Ishikawa (cell line): ENCODE results near the gene UBAC2.

Experiments
- CEBPB ChIP-seq: IDR thresholded peaks from 2 replicates; pipeline ENCODE4 v1.6.1; 2012
- CREB1 ChIP-seq: IDR thresholded peaks from 2 replicates; pipeline ENCODE4 v1.6.1; 2012; ENCODE audit warnings: low read depth
- EGR1 ChIP-seq: IDR thresholded peaks from 2 replicates; pipeline ENCODE4 v1.6.1; 2012
- EP300 ChIP-seq: IDR thresholded peaks from 2 replicates; pipeline ENCODE4 v1.6.1; 2012; ENCODE audit warnings: borderline replicate concordance
- FOXM1 ChIP-seq: IDR thresholded peaks from 2 replicates; pipeline ENCODE4 v1.6.1; 2012; ENCODE audit warnings: low read depth, borderline replicate concordance
- NFIC ChIP-seq: IDR thresholded peaks from 2 replicates; pipeline ENCODE4 v1.6.1; 2012
- RAD21 ChIP-seq: IDR thresholded peaks from 2 replicates; pipeline ENCODE4 v1.6.1; 2012; ENCODE audit warnings: low read depth
- TAF1 ChIP-seq: IDR thresholded peaks from 2 replicates; pipeline ENCODE4 v1.6.1; 2012; ENCODE audit warnings: low read depth, mild to moderate bottlenecking
- TCF12 ChIP-seq: IDR thresholded peaks from 2 replicates; pipeline ENCODE4 v1.6.1; 2012; ENCODE audit warnings: low read depth
- TEAD4 ChIP-seq: IDR thresholded peaks from 2 replicates; pipeline ENCODE4 v1.6.1; 2012
- YY1 ChIP-seq: IDR thresholded peaks from 2 replicates; pipeline ENCODE4 v1.6.1; 2012; ENCODE audit warnings: low read depth
- ZBTB7A ChIP-seq: IDR thresholded peaks from 2 replicates; pipeline ENCODE4 v1.6.1; 2012; ENCODE audit warnings: low read depth
- TF ChIP-seq, protein P1 (sequence below): IDR thresholded peaks from 2 replicates; pipeline ENCODE4 v1.6.1; 2012; ENCODE audit warnings: low read depth, mild to moderate bottlenecking
- TF ChIP-seq, protein P2 (sequence below): IDR thresholded peaks from 2 replicates; pipeline ENCODE4 v1.6.1; 2012
- TF ChIP-seq, protein P3 (sequence below): IDR thresholded peaks from 2 replicates; pipeline ENCODE4 v1.6.1; 2012

The UBAC2 gene

DNA sequence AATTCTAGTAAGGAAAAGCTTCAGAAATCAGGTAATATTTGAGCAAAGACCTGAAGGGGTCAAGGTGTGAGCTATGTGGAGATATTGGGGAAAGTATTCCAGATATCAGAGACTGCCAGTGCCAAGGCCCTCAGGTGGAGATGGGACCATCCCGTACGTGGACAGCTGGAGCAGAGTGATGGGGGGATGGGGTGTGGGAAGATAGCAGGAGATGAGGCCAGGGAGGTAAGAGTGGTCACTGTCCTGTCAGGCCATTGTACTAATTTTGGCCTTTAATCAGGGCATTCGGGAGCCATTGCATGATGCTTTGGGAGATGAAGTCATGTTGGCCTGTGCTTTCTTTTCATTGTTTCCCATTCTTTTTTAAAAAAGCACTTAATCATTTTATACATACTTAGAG lies 70.6 kb downstream of the UBAC2 start:
- TF ChIP-seq YY1 (no peak), CREB1 (no peak), TCF12 (no peak), FOXM1 (no peak), ZBTB7A (no peak)

DNA sequence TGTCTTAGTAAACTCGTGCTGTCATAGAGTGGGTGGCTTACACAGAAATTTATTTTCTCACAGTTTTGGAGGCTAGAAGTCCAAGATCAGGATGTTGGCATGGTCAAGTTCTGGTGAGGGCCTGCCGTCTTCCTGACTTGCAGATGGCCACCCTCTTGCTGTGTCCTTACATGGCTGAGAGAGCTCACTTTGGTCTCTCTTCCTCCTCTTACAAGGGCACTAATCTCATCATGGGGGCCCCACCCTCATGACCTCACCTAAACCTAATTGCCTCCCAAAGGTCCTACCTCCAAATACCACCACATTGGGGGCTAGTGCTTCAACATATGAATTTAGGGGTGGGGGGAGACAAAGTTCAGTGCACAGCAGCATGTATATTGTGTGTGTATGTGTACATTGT lies 71.8 kb downstream of the UBAC2 start:
- TF ChIP-seq NFIC (no peak), FOXM1 (no peak)
- TF ChIP-seq, protein P1, sequence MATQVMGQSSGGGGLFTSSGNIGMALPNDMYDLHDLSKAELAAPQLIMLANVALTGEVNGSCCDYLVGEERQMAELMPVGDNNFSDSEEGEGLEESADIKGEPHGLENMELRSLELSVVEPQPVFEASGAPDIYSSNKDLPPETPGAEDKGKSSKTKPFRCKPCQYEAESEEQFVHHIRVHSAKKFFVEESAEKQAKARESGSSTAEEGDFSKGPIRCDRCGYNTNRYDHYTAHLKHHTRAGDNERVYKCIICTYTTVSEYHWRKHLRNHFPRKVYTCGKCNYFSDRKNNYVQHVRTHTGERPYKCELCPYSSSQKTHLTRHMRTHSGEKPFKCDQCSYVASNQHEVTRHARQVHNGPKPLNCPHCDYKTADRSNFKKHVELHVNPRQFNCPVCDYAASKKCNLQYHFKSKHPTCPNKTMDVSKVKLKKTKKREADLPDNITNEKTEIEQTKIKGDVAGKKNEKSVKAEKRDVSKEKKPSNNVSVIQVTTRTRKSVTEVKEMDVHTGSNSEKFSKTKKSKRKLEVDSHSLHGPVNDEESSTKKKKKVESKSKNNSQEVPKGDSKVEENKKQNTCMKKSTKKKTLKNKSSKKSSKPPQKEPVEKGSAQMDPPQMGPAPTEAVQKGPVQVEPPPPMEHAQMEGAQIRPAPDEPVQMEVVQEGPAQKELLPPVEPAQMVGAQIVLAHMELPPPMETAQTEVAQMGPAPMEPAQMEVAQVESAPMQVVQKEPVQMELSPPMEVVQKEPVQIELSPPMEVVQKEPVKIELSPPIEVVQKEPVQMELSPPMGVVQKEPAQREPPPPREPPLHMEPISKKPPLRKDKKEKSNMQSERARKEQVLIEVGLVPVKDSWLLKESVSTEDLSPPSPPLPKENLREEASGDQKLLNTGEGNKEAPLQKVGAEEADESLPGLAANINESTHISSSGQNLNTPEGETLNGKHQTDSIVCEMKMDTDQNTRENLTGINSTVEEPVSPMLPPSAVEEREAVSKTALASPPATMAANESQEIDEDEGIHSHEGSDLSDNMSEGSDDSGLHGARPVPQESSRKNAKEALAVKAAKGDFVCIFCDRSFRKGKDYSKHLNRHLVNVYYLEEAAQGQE, result no peak

DNA sequence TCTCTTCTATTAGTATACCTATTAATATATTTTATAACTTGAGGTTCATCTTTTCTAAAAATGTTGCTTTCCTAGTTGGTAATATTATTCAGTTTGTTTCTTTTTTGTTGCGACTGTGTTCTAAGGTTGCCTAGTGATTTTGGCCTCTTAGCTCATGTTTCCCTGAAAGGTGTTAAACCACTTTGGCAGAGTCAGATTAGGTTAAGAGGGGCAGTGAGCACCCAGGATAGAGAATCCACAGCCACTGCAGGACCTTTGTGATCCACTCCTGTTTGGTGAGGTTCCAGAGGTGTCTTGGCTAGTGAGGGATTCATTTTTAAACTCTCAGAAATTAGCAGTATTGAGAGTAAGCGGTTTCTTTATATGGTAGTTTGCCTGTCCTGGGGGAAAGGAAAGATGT lies 72.5 kb downstream of the UBAC2 start:
- TF ChIP-seq TAF1 (no peak), TCF12 (no peak), CEBPB (no peak), EP300 (no peak), CREB1 (no peak), FOXM1 (no peak)

DNA sequence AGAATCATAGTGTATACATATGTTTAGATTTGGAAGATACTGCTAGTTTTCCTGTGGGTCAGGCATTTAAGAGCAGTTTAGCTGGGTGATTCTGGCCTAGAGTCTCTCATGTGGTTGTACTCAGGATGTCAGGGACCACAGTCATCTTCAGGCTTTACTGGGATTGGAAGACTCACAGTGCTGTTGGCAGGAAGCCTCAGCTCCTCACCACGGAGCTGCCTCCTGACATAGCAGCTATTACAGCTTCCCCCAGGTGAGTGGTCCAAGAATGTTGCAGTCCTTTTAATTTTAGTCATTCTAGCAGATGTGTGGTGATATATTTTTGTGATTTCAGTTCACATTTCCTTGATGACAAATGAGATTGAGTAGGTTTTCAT lies 74.4 kb downstream of the UBAC2 start:
- TF ChIP-seq EP300, result no peak
- TF ChIP-seq, protein P2, sequence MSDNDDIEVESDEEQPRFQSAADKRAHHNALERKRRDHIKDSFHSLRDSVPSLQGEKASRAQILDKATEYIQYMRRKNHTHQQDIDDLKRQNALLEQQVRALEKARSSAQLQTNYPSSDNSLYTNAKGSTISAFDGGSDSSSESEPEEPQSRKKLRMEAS, result no peak

DNA sequence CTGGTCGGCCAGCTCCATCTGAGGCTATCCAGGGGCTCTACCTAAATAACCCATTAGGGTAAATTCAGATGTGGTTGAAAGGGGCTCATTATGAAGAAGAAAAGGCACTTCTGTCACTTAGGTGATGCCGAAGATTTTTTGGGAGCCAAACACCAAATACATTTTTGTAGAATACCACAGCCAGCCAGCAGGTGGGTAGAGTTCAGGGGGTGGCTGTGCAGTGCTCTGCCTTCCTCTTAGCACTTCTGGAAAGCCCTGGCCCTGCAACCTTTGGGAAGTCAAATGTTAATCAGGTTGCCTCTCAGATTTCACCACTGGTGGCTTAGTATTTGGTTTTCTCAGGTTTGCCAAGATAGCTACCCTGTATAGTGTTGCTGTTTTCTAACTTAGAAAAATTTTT lies 76.1 kb downstream of the UBAC2 start:
- no peak for TF ChIP-seq TAF1
- TF ChIP-seq ZBTB7A, result no peak
- TF ChIP-seq EGR1, result no peak
- TF ChIP-seq NFIC, result no peak
- no peak for TF ChIP-seq RAD21
- no peak for TF ChIP-seq FOXM1
- TF ChIP-seq, protein P1, result no peak
- no peak for TF ChIP-seq CEBPB
- no peak for TF ChIP-seq YY1
- no peak for TF ChIP-seq CREB1
- no peak for TF ChIP-seq TCF12
- TF ChIP-seq TEAD4, result no peak
- TF ChIP-seq, protein P3, sequence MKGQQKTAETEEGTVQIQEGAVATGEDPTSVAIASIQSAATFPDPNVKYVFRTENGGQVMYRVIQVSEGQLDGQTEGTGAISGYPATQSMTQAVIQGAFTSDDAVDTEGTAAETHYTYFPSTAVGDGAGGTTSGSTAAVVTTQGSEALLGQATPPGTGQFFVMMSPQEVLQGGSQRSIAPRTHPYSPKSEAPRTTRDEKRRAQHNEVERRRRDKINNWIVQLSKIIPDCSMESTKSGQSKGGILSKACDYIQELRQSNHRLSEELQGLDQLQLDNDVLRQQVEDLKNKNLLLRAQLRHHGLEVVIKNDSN, result no peak
- TF ChIP-seq EP300, result no peak
- TF ChIP-seq, protein P2, result no peak

DNA sequence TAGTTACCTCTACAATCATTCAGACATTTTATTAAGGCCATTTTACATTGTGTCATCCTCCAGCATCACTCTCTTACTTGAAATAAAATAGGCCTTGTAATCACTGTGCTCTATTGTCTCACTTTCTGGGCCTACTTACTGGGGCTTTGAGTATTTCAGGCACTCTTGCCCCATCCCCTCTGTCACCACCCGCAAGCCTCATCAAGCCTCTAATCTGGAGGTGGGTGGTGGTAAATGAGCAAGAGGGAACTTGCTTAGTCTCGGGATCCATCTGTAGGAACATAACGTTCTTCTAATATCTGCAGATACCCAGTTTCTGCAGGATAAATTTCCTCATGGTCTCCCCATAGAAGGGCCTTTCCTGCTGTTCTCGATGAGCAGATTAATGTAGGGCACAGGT lies 77.0 kb downstream of the UBAC2 start:
- TF ChIP-seq TEAD4, result no peak
- no peak for TF ChIP-seq EP300
- TF ChIP-seq, protein P1, result no peak
- TF ChIP-seq TAF1, result no peak
- TF ChIP-seq CREB1, result no peak
- no peak for TF ChIP-seq EGR1
- TF ChIP-seq, protein P3, result no peak
- TF ChIP-seq YY1, result no peak
- TF ChIP-seq, protein P2, result no peak
- TF ChIP-seq CEBPB, result no peak
- no peak for TF ChIP-seq ZBTB7A
- TF ChIP-seq TCF12, result no peak
- TF ChIP-seq NFIC, result no peak
- TF ChIP-seq FOXM1, result no peak
- TF ChIP-seq RAD21, result no peak
